ENCODE data around the gene KIF3C. TPM values are rescaled to one million over a fixed set of nuclear protein-coding genes. Genes with fewer than 3 reads are reported as not detected.
"Not testable (repeated sequence)": the region's sequence is repeated elsewhere in the genome, so short reads cannot be mapped to it uniquely, and the experiment has no call there.

Gene KIF3C
- total RNA-seq, 2 experiments from 2014 or later, result 3.7 to 4.1 TPM

DNA sequence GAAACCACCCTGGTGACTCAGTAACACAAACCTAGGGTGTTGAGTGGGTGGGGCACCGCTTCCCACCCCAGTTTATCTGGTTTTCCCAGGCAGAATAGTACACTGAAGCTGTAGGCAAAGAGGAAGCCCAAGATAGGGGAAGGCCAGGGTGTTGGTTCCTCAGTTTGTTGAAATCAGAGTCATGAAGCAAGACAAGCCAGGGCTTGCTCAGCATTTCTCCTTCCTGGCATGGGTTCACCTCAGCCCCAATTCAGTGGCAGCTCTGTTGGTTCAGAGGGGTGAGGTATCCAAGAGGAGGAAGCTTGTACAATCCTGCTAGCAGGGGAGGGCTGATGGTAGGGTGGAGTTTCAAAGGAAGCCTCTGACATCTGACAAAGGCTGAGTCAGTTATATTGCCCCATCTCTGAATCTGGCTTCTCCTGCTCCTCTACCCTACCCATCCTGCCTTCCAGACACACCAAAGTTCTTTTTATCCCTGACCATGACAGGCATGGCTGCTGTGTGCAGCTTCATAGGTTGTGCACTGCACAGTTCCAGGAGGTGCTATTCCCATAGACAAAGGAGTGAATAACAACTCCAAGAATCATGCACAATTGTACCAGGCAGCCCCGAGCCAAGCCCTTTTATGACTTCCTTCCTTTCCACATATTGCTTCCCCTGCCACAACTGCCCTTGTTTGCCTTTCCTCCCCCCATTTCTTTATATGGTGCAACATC, 26.7 kb upstream of the KIF3C start:
- Mint-ChIP-seq H3K4me1 (no peaks in the 10 kb centered on the region), H3K4me3 (no peak overlapping the region), H3K9me3 (peaks cover 3% of the 10 kb centered on the region), H3K27ac (no peak overlapping the region), H3K27me3 (no peaks in the 10 kb centered on the region), H3K36me3 (no peaks in the 10 kb centered on the region)
- no peak for DNase-seq

DNA sequence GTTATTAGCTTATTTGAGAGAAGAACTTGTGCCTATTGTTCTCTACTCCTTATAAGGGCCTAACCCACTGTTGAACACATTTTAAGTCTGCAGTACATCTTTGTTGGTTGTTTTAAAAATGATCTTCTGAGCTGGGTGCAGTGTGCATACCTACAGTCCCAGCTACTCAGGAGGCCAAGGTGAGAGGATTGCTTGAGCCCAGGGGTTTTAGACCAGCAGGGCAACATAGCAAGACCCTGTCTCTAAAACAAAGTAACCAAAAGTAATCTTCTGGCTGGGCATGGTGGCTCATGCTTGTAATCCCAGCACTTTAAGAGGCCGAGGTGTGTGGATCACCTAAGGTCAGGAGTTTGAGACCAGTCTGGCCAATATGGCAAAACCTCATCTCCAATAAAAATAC, 25.8 kb upstream of the KIF3C start:
- no peak overlapping the region for H3K4me3 Mint-ChIP-seq
- DNase-seq, result no peak
- H3K36me3 Mint-ChIP-seq, result no peaks in the 10 kb centered on the region
- peaks cover 3% of the 10 kb centered on the region for H3K9me3 Mint-ChIP-seq
- H3K4me1 Mint-ChIP-seq, result no peaks in the 10 kb centered on the region
- H3K27me3 Mint-ChIP-seq, result no peaks in the 10 kb centered on the region
- no peak overlapping the region for H3K27ac Mint-ChIP-seq

DNA sequence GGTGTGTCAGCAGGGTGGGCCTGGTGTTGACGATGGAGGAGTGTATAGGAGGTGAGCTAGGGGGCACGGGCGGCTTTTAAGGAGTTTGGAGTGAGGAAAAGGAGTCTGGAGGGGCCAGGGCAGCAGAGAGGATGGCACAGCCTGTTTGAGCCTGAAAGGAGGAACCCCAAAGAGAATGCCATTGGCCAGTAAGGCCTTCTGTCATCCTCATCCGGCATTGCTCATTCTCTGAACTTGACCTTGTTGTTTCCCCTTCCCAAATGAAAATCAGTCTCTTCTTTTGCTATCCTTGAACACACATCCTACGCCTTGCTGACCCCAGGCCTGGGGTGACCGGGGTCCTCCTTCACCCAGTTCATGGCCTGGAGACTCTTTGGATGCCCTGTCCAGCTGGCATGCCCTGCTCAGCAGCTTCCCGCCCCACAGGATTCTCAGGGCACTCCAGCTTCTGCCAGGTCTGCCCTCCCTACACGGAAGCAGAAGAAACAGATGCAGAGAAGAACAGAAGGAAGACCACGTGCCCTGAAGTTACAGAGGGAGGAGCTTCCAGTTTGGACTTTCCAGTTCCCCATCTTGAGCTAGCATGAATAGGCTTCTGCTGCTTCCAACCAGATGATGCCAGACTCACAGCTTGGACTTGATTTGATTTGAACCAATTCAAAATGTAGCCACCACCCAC, 20.5 kb upstream of the KIF3C start:
- no peaks in the 10 kb centered on the region for H3K4me1 Mint-ChIP-seq
- H3K36me3 Mint-ChIP-seq, result no peaks in the 10 kb centered on the region
- H3K27ac Mint-ChIP-seq, result no peak overlapping the region
- H3K4me3 Mint-ChIP-seq, result no peak overlapping the region
- no peak for DNase-seq
- H3K9me3 Mint-ChIP-seq, result no peaks in the 10 kb centered on the region
- peaks cover 4% of the 10 kb centered on the region for H3K27me3 Mint-ChIP-seq

DNA sequence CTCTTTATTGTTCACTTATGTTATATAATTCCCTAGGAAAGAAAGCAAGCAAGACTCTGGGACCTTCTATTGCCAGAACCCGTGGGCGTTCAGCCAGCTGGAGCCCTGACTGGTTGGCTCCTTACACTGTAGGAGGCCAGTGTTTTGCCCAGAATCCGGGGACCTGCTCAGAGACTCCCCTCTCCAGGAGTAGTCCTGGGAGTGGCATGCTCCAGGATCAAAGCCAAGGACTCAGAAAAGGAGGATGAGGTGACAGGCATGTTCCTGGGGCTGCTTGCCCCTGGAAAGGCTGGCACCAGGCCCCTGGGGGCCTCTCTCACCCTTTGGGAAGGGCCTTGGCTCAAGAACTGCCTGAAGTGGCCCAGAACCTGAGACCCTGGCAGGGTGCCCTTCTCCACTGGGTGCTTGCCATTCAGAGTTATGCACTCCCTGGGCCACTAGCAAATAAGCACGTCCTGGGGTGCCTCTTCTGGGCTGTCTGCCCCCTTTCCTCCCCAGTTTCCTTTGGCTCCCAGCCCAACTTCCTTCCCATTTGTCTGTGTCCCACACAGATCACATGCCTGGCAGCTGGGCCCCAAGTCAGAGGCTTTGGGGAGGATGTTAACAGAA, 19.6 kb upstream of the KIF3C start:
- Mint-ChIP-seq H3K27me3 (peaks cover 4% of the 10 kb centered on the region), H3K9me3 (no peaks in the 10 kb centered on the region), H3K27ac (no peak overlapping the region), H3K36me3 (no peaks in the 10 kb centered on the region), H3K4me3 (no peak overlapping the region), H3K4me1 (no peaks in the 10 kb centered on the region)
- DNase-seq, result no peak

- Mint-ChIP-seq H3K27me3 (peaks cover 4% of the 10 kb centered on the region), H3K4me3 (no peak overlapping the region), H3K27ac (no peak overlapping the region), H3K4me1 (no peaks in the 10 kb centered on the region), H3K36me3 (no peaks in the 10 kb centered on the region), H3K9me3 (no peaks in the 10 kb centered on the region)
- DNase-seq, result no peak
Observed at GRCh38 chr2:26000561-26001082, 18.3 kb upstream of the KIF3C start.

DNA sequence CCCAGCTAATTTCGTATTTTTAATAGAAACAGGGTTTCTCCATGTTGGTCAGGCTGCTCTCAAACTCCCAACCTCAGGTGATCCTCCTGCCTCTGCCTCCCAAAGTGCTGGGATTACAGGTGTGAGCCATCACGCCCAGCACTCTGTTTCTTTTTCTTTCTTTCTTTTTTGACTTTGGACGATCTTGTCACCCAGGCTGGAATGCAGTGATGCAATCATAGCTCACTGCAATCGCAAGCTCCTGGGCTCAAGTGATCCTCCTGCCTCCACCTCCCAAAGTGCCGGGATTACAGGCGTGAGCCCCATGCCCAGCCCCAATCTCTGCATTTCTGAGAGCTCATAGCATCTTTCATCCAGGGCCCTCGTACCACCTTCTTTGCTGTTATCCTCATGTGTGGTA, 17.1 kb upstream of the KIF3C start:
- H3K27ac Mint-ChIP-seq, DNase-seq, H3K4me1 Mint-ChIP-seq, H3K27me3 Mint-ChIP-seq, H3K36me3 Mint-ChIP-seq, H3K4me3 Mint-ChIP-seq, H3K9me3 Mint-ChIP-seq: not testable (repeated sequence)

DNA sequence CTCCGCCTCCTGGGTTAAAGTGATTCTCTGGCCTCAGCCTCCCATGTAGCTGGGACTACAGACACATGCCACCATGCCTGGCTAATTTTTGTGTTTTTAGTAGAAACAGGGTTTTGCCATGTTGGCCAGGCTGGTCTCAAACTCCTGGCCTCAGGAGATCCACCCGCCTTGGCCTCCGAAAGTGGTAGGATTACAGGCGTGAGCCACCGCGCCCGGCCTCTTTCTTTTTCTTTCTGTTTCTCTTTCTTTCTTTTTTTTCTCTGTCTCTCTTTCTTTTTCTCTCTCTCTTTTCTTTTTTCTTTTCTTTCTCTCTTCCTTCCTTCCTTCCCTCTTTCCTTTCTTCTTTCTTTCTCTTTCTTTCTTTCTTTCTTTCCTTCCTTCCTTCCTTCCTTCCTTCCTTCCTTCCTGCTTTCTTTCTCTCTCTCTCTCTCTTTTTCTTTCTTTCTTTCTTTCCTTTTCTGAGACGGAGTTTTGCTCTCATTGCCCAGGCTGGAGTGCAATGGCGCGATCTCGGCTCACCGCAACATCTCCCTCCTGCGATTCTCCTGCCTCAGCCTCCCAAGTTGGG, 16.6 kb upstream of the KIF3C start:
- DNase-seq, H3K9me3 Mint-ChIP-seq, H3K27ac Mint-ChIP-seq, H3K27me3 Mint-ChIP-seq, H3K4me3 Mint-ChIP-seq, H3K4me1 Mint-ChIP-seq, H3K36me3 Mint-ChIP-seq: not testable (repeated sequence)

DNA sequence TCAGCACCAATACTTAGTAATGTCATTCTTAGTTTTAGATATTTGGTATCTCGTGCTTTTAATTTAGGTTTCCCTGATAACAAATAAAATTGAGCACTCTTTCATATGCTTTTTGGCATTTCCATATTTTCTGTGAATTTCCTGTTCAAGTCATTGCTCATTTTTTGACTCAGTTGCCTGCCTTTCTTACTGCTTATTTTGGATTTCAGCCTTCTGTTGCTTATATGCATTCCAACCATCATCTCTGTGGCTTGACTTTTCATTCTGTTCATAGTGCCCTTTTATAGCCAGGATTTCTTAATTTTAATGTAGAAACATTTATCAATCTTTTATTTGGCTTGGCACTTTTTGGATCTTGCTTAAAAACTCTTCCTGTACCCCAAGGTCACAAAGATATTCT, 14.5 kb upstream of the KIF3C start:
- no peaks in the 10 kb centered on the region for H3K27me3 Mint-ChIP-seq
- no peak overlapping the region for H3K4me3 Mint-ChIP-seq

DNA sequence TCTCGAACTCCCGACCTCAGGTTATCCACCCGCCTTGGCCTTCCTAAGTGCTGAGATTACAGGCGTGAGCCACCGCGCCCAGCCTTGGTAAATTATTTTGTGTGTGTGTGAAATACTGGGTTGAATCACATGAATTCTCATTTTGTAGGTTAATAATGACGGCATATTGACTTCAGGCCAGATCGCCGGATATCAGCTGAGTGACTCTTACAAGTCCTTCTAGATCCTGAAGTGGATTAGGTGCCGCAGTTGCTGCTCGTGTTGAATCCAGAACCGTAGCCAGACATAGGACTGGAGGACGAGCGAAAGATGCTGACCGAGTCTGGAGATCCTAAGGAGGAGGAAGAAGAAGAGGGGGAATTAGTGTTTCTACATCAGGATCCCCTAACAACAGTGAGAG, 12.2 kb upstream of the KIF3C start:
- no peaks in the 10 kb centered on the region for H3K9me3 Mint-ChIP-seq
- H3K36me3 Mint-ChIP-seq, result no peaks in the 10 kb centered on the region
- DNase-seq, result no peak
- peaks cover 10% of the 10 kb centered on the region for H3K4me1 Mint-ChIP-seq
- no peak overlapping the region for H3K27ac Mint-ChIP-seq
- H3K4me3 Mint-ChIP-seq, result no peak overlapping the region
- no peaks in the 10 kb centered on the region for H3K27me3 Mint-ChIP-seq

More for the DNA sequence above, 14.5 kb upstream of the KIF3C start:
- Mint-ChIP-seq H3K36me3 (no peaks in the 10 kb centered on the region), H3K4me1 (peaks cover 3% of the 10 kb centered on the region), H3K9me3 (no peaks in the 10 kb centered on the region), H3K27ac (no peak overlapping the region)
- DNase-seq, result no peak

DNA sequence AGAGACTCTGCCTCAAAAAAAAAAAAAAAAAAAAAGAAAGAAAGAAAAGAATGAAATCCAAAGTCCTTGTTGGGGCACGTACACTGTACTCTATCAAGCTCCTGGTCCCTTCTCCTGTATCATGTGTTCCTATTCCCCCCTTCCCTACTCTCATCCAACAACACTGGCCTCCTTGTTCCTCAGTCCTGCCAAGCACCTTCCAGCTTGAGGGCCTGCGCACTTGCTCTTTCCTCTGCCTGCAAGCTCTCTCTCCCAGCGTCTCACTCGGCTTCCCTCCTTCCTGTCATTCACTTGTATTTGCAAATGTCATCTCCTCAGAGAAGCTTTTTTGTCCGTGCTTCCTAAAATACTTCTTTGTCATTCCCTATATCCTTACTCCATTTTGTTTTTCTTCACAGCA, 10.8 kb upstream of the KIF3C start:
- H3K4me1 Mint-ChIP-seq, result peaks cover 10% of the 10 kb centered on the region
- no peak overlapping the region for H3K27ac Mint-ChIP-seq
- no peak overlapping the region for H3K4me3 Mint-ChIP-seq
- H3K36me3 Mint-ChIP-seq, result no peaks in the 10 kb centered on the region
- no peak for DNase-seq
- H3K27me3 Mint-ChIP-seq, result no peaks in the 10 kb centered on the region
- no peaks in the 10 kb centered on the region for H3K9me3 Mint-ChIP-seq

DNA sequence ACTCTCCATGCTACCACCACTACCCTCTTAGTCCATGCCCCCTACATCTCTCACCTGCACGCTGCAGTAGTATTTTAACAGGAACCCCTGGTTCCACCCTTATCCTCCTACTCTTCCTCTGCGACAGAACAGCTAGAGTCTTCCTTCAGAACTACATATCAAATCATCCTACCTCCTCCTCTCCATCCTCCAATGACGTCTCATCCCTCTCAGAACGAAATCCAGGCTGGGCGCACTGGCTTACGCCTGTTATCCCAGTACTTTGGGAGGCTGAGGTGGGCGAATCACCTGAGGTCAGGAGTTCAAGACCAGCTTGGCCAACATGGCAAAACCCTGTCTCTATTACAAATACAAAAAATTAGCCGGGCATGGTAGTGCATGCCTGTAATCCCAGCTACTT, 10.3 kb upstream of the KIF3C start:
- no peaks in the 10 kb centered on the region for H3K27me3 Mint-ChIP-seq
- no peak overlapping the region for H3K4me3 Mint-ChIP-seq
- no peak for DNase-seq
- no peaks in the 10 kb centered on the region for H3K9me3 Mint-ChIP-seq
- H3K36me3 Mint-ChIP-seq, result no peaks in the 10 kb centered on the region
- peaks cover 10% of the 10 kb centered on the region for H3K4me1 Mint-ChIP-seq
- H3K27ac Mint-ChIP-seq, result no peak overlapping the region

- Mint-ChIP-seq H3K4me3 (no peak overlapping the region), H3K36me3 (no peaks in the 10 kb centered on the region), H3K4me1 (peaks cover 10% of the 10 kb centered on the region), H3K27me3 (no peaks in the 10 kb centered on the region), H3K27ac (no peak overlapping the region), H3K9me3 (no peaks in the 10 kb centered on the region)
- DNase-seq, result no peak
Observed at GRCh38 chr2:25991965-25992364, 9.7 kb upstream of the KIF3C start.

DNA sequence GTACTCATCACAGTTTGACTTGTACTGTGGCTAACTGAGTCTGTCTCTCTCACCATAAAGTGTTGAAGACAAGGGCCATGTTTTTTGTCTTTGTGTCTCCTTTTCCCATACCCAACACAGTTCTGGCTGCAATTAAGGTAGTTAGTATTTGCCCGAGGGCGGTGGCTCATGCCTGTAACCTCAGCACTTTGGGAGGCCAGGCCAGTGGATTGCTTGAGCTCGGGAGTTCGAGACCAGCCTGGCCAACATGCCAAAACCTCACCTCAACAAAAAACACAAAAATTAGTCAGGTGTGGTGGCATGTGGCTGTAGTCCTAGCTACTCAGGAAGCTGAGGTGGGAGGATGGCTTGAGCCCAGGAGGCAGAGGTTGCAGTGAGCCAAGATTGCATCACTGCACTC, 6.9 kb upstream of the KIF3C start:
- H3K4me1 Mint-ChIP-seq, result peaks cover 10% of the 10 kb centered on the region
- no peak overlapping the region for H3K4me3 Mint-ChIP-seq
- H3K36me3 Mint-ChIP-seq, result no peaks in the 10 kb centered on the region
- H3K9me3 Mint-ChIP-seq, result no peaks in the 10 kb centered on the region
- no peak overlapping the region for H3K27ac Mint-ChIP-seq
- H3K27me3 Mint-ChIP-seq, result no peaks in the 10 kb centered on the region
- no peak for DNase-seq

DNA sequence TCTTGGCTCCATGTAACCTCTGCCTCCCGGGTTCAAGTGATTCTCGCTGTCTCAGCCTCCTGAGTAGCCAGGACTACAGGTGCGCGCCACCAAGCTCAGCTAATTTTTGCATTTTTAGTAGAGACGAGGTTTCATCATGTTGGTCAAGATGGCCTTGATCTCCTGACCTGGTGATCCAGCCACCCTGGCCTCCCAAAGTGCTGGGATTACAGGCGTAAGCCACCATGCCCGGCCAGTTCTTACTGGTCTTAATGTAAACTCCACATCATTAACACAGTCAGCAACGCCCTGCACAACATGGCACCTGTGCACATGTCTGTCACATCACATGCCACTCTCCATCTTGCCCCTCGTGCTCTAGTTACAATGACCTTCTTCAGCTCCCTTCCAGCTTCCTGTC, 5.8 kb upstream of the KIF3C start:
- Mint-ChIP-seq H3K4me3 (no peak overlapping the region), H3K4me1 (peaks cover 10% of the 10 kb centered on the region), H3K36me3 (no peaks in the 10 kb centered on the region), H3K9me3 (no peaks in the 10 kb centered on the region), H3K27me3 (no peaks in the 10 kb centered on the region), H3K27ac (no peak overlapping the region)
- DNase-seq, result no peak

DNA sequence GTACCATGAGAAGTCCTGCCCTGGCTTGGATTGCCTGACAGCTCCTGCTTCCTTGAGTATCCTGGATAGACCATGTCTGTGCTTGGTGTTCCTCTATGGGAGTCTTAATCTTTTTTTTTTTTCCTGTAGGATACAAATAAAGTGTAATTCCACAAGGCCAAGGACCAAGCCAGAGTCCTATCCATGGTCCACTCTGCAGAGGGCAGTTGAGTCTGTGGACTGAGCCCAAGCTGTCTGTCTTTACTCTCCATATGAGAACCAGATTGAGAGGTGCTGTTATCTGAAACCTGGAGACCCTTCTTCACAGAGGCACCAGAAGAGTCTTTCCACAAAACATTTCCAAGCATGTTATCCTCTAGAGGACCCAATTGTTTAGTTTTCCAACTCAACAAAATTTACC, 1.4 kb upstream of the KIF3C start:
- no peaks in the 10 kb centered on the region for H3K9me3 Mint-ChIP-seq
- DNase-seq, result no peak
- peaks cover 5% of the 10 kb centered on the region for H3K4me1 Mint-ChIP-seq
- H3K27ac Mint-ChIP-seq, result no peak overlapping the region
- no peak overlapping the region for H3K4me3 Mint-ChIP-seq
- no peaks in the 10 kb centered on the region for H3K36me3 Mint-ChIP-seq
- no peaks in the 10 kb centered on the region for H3K27me3 Mint-ChIP-seq
